SKM-1 (cell line): Measurements from ENCODE around the gene ESD.
"Not testable (repeated sequence)": the region's sequence is repeated elsewhere in the genome, so short reads cannot be mapped to it uniquely, and the experiment has no call there.

ENCODE experiments used
- DNase-seq: peaks from one replicate; lab custom pipeline; 2025; ENCODE audit not compliant: unreplicated experiment; lab: John Stamatoyannopoulos, UW

Gene ESD

DNA sequence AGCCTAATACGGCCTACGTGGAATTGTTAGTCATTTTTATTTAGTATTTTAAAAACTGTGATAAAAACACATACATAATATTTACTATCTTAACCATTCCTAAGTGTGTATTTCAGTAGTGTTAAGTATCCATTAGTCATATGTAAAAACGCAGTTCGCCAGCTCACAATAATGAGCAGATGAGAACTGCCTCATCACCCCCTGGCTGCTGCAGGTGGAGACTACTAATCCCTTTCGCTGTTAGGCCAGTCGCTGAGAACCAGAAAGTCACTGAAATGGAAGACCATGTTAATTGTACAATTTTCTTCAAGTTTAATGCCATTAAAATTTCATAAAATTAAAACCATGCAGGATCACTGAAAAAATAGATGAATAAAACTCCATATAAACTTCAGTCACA, 1.6 kb downstream of the ESD start:
- no peak for DNase-seq

DNA sequence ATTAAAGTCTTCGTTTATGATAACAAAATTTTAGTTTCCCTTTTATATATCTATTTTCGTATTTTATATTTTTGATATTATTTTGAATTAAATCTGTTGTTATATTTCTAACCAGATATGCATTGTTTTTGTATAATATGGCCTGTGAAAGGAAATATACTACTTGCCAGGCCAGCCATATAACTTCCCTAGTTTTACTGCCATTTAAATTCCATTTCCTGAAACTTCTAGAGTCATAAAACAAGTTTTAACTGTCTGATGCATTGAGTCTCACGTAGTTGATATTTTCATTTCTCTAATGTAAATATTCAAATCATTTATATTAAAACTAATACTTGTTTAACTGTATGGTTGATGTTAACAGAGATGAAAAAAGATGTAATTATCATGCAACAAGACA, 13.5 kb downstream of the ESD start:
- DNase-seq, result no peak

DNA sequence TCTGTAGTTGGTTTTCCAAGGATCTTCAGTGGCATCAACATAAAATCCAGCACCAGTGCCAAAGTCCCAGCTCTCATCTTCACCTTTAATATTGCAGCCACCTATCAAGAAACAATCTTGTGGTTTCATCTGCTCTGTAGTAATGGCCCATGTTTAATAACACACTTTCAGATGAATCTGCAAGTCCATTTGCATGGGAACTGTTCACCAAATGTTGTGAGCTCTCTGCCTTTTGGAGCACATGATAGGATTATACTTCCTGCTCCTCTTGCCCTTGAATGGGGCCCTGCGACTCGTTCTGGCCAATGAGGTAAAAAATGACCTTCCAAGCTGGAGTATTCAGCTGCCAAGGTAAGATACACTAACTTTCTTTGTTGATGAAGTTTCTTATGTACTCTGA, 14.3 kb downstream of the ESD start:
- DNase-seq, result no peak

DNA sequence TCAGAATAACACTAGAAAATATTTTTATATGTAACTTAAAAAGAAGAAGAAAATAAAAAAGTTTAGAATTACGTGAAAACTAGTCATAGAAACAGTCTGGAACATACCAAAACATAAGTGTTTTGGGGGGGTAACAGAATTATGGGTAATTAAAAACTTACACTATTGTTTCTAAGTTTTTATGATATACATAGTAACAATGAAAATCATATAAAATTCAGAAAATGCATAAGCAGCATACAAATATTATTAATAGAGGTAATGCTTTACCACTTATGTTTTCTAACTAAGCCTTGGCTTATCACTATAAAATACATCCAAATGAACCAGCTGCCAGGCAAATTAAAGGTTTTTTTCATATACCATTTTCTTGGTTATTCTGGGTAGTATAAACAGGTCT, 14.9 kb downstream of the ESD start:
- no peak for DNase-seq

DNA sequence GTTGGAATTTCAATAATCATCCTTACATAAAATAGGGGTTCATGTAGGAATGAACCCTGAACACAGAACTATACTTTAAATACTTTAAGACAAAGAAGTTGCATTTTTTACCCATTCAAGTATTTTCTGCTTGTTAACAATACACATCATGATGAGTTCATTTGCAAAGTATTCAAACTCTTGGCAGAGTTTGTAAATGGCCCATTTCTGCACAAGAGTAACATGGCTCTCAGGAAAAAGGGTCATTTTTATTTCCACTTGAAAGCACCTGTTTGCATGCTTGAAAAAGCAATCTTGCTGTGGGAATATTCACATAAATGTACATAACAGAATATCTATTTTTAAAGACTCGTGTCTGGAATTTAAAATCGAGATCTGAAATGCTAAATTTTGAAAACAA, 18.1 kb downstream of the ESD start:
- no peak for DNase-seq

DNA sequence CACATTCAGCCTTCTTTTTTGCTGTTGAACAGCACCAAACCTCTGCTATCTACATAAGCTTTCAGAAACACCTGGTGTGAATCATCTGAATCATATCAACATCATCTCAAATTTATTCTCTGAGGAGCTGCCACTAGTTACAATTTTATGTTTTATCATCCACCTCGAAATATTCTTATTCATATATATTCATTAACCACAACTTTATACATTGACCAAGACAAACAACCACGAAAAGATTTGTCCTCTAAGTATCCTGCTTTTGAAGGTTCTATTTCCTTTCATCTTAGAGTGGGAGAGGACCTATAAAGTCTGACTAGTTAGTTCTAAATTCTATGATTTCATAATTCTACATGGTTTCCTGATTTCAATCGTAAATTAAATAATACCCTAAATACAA, 18.9 kb downstream of the ESD start:
- DNase-seq, result no peak

DNA sequence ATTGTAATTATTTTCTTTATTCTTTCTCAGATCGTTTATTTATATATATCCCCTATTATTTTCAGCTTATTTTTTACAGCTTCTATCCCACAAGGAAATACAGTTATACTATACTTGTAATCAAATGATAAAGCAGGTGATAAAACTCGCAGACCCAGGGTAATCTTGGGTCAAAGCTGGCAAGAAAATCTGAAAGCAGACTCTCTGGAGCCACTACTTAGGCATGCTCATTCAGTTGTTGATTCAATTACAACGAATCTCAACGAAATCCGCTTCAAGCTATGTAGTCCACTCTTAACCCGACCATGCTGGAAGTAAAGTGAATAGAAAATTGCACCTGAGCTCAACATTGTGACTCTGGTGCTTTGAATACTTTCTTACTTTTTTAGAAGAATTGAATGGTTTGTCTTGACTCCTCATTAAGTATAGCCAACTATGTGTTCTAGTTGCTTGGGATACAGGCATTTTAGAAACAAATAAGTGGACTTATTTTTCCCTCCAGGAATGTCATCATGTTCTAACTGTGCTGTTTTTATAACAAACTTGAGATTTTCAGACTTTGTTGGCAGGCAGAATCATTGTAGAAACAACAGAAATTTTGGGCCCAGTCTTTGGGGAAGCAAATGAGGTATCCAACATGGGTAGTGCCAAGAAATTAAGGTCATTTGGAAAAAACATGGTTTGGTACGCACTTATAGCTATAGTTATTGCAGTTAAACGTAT, 21.4 kb downstream of the ESD start:
- DNase-seq, result no peak

DNA sequence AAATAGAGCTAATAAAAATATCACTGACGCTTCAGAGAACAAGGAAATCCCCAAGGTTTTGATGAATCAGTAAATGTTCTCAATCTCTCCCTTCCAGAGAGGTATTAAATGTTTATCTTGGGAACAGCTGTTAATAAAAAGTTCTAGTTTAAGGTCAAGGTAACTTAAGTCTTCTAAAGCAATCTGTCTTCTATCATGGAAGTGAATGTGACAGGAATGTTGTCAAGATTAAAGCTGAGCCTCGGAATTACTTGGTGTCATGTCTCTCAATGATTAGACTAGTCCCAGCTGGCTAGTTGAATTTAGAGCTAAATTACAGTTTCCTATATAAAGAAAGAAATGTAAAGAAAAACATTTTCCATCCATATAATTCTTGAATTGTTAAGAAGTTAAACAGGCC, 23.4 kb downstream of the ESD start:
- DNase-seq, result no peak

DNA sequence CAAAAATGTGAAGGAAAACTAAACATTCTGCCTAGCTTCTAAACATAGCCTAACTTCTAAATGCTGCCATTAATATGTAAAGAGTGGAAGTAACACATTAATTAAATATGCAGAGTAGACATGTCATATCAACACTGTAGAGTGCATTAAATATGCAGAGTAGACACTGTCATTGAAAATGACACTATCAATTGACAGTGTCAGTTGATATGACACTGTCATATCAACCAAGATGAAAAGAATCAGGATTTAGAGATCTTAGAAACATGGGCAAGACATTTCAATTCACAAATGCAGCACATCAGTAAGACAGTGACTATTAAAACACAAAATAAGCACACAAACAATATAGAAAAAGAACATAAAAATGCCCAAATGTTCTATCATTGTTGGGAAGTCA, 25.3 kb downstream of the ESD start:
- no peak for DNase-seq

DNA sequence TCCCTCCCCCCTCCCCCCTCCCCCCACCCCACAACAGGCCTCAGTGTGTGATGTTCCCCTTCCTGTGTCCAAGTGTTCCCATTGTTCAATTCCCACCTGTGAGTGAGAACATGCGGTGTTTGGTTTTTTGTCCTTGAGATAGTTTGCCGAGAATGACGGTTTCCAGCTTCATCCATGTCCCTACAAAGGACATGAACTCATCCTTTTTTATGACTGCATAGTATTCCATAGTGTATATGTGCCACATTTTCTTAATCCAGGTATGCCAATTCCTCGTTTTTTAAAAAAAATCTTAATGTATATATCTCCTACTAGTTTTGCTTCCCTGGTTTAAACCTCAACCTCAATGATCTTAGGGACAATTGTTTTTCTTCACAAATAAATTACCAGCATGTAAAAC, 27.0 kb downstream of the ESD start:
- not testable (repeated sequence) for DNase-seq

DNA sequence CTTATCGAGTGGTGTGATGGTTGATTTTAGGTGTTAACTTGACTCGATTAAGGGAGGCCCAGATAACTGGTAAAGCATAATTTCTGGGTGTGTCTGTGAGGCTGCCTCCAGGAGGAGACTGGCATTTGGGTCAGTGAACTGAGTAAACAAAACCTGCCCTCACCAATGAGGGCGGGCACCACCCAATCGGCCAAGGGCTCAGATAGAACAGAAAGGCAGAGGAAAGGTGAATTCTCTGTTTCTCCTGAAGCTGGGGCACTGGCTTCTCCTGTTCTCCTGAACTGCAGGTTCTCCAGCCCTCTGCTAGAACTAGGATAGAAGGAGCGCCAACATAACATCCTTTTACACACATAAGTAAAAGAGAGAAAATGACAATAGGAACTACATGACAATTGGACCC, 35.1 kb downstream of the ESD start:
- DNase-seq, result no peak

DNA sequence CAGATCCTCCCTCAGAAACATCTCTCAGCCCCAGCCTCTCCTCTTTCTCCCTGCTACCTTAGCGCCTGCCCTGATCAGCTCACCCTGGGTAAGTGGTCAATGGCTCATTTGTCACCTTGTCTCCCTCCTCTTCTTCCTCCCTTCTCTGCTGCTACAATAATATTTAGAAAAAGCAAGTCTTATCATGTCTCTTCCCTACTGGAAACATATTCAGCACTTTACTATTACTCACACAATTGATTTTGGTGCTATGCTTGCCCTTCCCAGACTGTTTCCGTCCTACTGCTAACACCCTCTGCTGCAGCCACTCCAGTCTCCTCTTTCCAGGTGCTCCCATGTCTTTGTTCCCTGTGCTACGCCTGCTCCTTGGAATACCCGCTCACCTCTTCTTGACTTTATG, 35.8 kb downstream of the ESD start:
- DNase-seq, result no peak

DNA sequence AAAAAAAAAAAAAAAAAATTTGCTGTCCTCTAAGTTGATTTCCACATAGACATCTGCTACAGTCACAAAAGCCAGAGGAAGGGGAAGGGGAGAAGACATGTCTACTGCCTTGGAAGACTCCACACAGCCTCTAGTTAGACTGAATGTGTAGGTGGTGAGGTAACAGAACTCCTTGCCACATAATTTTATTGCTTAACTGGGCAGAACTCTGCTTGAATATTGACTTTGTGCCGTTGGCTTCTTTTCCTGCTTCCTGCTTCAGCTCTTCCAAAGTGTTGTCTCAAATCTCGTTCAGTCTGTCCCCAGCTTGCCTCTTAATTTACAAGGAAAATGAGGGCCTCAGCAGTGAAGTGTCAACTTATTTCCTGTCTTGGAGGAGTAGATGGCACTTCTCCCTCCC, 37.1 kb downstream of the ESD start:
- DNase-seq, result peak; percentile 30

DNA sequence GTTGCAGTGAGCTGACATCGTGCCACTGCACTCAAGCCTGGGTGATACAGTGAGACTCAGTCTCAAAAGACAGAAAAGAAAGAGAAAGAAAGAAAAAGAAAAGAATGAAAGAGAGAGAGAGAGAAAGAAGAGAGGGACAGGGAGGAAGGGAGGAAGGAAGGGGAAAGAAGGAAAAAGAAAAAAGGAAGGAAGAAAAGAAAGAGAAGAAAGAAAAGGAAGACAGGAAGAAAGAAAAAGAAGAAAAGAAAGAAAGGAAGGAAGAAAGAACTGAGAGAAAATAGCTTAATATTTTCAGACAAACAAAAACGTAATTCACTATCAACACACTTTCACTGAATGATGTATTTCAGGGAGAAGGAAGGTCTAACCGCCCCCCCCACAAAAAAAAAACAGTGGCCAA, 39.3 kb downstream of the ESD start:
- no peak for DNase-seq

DNA sequence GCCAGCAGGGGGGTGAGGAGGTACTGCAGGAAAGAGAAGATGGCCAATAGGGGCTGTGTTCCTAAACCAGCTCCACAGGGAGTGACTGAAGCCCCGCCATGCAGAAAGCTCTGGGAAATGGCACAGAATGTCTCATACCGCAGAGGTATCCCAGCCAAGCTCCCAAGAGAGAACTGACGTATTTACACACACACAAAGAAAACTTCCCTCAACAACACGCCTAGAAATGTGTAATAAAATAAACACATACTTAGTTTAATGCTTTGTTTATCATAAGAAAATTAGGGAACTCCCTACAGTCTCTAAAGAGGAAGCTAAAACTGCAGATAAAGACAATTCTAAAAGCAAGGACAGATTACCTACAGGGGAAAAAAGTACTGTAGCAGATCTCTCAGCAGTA, 40.0 kb downstream of the ESD start:
- DNase-seq, result no peak

DNA sequence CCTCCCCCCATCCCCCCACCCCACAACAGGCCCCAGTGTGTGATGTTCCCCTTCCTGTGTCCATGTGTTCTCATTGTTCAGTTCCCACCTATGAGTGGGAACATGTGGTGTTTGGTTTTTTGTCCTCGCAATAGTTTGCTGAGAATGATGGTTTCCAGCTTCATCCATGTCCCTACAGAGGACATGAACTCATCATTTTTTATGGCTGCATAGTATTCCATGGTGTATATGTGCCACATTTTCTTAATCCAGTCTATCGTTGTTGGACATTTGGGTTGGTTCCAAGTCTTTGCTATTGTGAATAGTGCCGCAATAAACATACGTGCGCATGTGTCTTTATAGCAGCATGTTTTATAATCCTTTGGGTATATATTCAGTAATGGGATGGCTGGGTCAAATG, 41.5 kb downstream of the ESD start:
- not testable (repeated sequence) for DNase-seq

DNA sequence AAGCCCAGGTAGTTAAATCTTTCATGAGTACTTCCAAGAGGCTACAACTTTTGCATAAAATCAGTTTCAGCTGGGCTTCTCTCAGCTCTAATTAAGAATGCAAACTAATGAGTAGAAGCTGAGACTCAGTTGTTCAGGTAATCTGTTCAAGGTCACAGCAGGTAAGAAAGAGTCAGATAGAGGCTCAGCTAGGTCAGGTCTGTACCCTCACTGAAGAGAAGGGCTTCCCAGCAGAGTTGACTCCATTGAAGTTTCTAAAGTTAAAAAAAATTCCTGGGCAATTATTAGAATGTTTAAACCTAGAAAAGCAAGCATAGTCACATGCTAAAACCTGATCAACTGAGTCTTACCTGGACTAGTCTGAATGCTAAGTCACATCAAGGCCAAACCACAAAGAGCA, 42.1 kb downstream of the ESD start:
- no peak for DNase-seq

DNA sequence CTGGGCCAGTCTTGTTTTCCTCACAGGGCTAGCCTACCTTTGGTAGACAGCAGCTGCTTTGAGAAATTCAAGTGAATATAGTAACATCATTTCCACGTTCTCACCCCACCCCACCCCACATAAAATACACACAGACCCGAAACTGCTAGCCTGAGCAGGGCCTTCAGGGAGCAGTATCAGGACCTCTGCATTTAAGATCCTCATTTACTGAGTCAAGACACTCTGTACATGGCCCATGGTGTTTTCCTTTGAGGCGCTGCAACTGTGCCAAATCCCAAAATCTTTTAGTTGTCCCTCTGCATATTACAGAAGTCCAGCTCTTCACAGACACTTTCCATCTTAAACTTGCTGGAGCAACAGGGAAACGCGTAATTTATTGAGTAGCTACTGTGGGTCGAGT, 43.0 kb downstream of the ESD start:
- DNase-seq, result no peak

DNA sequence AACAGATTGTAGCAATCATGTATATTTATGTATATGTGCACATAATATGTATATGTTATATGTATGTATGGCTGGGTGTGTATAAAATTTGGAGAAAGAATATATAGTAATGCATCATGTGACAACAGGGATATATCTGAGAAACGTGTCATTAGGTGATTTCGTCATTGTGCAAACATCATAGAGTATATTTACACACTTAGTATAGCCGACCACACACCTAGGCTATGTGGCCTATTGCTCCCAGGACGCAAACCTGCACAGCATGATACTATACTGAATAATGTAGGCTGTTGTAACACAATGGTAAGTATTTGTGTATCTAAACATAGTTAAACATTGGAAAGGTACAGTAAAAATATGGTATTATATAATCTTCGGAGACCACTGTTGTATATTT, 43.8 kb downstream of the ESD start:
- no peak for DNase-seq

DNA sequence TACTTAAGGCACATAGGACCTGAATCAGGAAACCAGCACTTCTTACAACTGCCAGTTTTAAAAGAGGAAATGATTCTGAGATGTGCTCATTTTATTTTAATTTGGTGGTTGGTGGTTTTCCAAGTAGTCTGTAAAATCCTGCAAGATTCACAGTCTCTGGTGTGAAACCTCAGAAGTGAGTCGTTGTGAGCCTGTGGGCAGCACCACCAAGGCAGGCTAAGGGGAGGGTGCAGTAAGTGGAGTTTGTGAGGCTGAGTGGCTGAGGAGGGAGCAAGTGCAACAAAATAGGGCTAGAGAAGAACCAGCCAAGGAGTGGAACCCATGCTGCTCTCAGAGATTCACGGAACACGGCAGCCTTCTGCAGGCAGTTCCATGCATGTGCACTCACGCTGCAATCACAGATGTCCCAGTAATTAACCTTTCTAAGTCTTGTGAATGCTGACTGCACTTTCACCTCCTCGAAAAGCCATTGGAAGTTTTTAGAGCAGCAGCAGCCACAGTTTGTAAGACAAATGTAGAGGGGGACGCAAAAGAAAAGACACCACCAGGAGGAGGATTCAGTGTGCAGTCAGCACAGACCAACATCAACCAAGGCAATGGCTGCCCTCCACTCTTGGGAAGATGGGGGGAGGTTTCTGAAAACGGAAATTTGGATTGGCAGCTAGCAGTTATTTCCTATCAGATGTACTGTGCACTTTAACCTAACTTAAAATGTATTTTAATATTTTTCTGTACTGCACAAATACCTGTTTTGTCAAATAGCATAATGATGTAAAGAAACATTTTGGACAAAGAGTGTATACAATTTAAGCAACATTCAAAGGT, 44.9 kb downstream of the ESD start:
- peak; percentile 52 for DNase-seq

DNA sequence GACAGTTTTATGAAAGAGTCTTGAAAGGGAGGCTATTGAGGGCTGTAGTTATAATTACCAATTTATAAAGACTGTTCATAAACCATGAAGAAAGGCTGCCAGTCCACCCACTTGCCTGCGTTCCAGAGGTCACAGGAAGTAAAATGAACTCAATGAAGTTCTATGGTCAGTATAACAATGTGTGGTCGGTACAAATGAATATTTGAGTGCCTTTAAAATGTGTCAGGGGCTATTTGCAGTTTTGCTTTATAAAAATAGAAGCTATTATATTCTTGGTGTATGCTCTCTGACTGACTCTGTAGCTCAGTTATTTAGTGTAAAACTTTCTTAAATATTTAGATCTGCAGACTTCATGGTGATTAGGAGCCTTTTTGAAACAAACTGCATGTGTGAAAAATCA, 47.0 kb downstream of the ESD start:
- no peak for DNase-seq

DNA sequence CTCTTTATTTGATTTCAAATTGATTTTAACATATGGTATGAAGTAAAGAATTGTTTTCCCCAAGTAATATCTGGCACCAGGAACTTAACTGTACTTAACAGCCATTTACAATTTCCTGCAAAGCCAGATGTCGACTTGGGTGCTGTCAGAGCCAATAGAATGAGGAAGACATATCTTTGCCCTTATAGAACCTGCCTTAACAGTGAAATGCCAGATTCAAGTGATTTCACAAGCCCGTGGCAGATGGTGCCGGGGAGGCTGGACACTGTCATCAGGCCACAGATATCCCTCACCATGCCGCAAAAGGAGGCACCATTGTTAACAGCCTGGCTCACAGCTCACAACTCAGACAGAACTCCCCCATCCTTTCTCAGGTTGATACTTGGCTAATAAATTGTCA, 48.7 kb downstream of the ESD start:
- no peak for DNase-seq
